Measurements from ENCODE around the gene GALNT7. TPM values are rescaled to one million over a fixed set of nuclear protein-coding genes. Genes with fewer than 3 reads are reported as not detected.

Gene GALNT7
- total RNA-seq, 1 experiment from 2014 or later, result 13.8 TPM

DNA sequence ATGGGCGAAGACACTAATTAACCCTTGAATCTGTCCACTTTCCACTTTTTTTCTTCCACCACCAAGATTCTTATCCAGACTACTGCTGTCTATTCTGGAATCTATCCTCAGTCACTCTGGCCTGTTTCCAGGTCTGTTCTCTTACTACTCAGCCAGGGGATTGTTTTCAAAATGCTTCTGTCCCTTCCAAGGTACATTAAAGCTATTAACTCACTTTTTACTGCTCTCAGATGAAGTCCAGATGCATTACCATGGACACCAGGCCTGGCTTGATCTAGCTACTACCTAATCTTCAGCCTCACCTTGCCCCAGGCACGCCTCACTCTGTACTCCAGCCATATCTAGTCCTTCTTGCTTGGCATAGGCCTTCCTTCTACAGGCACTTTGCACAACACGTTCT lies 66.4 kb downstream of the GALNT7 start:
- Histone ChIP-seq H3K79me2 (ENCODE audit: low read length) (0 out of 2 replicates have a peak, but pooled peaks cover 3% of the 10 kb centered on the region), H3K36me3 (ENCODE audit: low read depth, low read length) (no peaks in the 10 kb centered on the region), H3K9me2 (replicated peaks; ENCODE audit: low read length) (no peaks in the 10 kb centered on the region), H3F3A (ENCODE audit: low read length, unreplicated experiment) (no peaks in the 10 kb centered on the region), H3K9ac (ENCODE audit: low read length) (no peak overlapping the region), H2AFZ (ENCODE audit: low read length) (no peak overlapping the region), H3K4me1 (ENCODE audit: insufficient read depth, low read length) (peaks cover 13% of the 10 kb centered on the region; the same call in 1 of the 2 replicates), H3K27me3 (ENCODE audit: low read length) (no peaks in the 10 kb centered on the region), H3K27ac (ENCODE audit: low read length) (no peak overlapping the region), H4K20me1 (ENCODE audit: low read length) (no peaks in the 10 kb centered on the region), H3K4me3 (ENCODE audit: low read length) (no peak overlapping the region), H3K4me2 (ENCODE audit: low read length) (no peak overlapping the region), H3K9me3 (ENCODE audit: low read length) (no peaks in the 10 kb centered on the region)
- no peak for ATAC-seq
- DNase-seq, result no peak
- CTCF ChIA-PET, result no interaction called here
- no TSS peak for BruUV-seq (replicated peaks)
- intact Hi-C loops (cut with micrococcal nuclease), result no loop called here
- no peak for TF ChIP-seq EZH2 (IDR thresholded peaks at IDR 0.05; ENCODE audit: low read length, unreplicated experiment)
- TF ChIP-seq EZH2phosphoT487 (IDR thresholded peaks at IDR 0.05; ENCODE audit: borderline replicate concordance, low read length), result no peak
- TF ChIP-seq, protein P1, sequence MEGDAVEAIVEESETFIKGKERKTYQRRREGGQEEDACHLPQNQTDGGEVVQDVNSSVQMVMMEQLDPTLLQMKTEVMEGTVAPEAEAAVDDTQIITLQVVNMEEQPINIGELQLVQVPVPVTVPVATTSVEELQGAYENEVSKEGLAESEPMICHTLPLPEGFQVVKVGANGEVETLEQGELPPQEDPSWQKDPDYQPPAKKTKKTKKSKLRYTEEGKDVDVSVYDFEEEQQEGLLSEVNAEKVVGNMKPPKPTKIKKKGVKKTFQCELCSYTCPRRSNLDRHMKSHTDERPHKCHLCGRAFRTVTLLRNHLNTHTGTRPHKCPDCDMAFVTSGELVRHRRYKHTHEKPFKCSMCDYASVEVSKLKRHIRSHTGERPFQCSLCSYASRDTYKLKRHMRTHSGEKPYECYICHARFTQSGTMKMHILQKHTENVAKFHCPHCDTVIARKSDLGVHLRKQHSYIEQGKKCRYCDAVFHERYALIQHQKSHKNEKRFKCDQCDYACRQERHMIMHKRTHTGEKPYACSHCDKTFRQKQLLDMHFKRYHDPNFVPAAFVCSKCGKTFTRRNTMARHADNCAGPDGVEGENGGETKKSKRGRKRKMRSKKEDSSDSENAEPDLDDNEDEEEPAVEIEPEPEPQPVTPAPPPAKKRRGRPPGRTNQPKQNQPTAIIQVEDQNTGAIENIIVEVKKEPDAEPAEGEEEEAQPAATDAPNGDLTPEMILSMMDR (conservative IDR thresholded peaks at IDR 0.05; ENCODE audit: low read depth, low read length), result no peak
- POLR2A ChIA-PET (ENCODE audit: unreplicated experiment), result no interaction called here

DNA sequence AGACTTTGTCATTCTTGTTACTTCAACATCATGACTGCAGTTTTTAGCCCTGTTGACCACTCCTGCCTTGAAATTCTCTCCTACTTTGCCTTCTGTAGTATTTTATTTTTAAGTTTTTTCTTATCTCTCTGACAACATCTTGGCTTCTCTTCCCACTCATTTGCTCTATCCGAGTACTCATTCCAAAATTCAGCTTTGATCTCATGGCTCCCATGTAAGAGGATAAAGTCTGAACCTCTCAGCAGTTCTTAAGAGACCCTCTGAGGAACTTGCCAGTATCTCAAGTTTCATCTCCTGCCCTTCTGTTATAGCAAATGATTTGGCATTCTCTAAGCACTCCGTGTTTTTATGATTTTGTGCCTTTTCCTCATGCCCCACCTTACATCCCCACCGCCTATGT lies 67.7 kb downstream of the GALNT7 start:
- Histone ChIP-seq H3K27me3 (ENCODE audit: low read length) (no peaks in the 10 kb centered on the region), H3K27ac (ENCODE audit: low read length) (no peak overlapping the region), H3K4me3 (ENCODE audit: low read length) (no peak overlapping the region), H3K4me1 (ENCODE audit: insufficient read depth, low read length) (peaks cover 13% of the 10 kb centered on the region; the same call in 1 of the 2 replicates), H3K36me3 (ENCODE audit: low read depth, low read length) (no peaks in the 10 kb centered on the region), H2AFZ (ENCODE audit: low read length) (no peak overlapping the region), H3K9me3 (ENCODE audit: low read length) (no peaks in the 10 kb centered on the region), H4K20me1 (ENCODE audit: low read length) (no peaks in the 10 kb centered on the region), H3K9ac (ENCODE audit: low read length) (no peak overlapping the region), H3K79me2 (ENCODE audit: low read length) (0 out of 2 replicates have a peak, but pooled peaks cover 3% of the 10 kb centered on the region), H3K4me2 (ENCODE audit: low read length) (no peak overlapping the region), H3F3A (ENCODE audit: low read length, unreplicated experiment) (no peaks in the 10 kb centered on the region), H3K9me2 (replicated peaks; ENCODE audit: low read length) (no peaks in the 10 kb centered on the region)
- ATAC-seq (no peak), DNase-seq (no peak)
- ChIA-PET POLR2A (ENCODE audit: unreplicated experiment) (no interaction called here), CTCF (no interaction called here)
- no TSS peak for BruUV-seq (replicated peaks)
- TF ChIP-seq, protein P1 (conservative IDR thresholded peaks at IDR 0.05; ENCODE audit: low read depth, low read length), result no peak
- no peak for TF ChIP-seq EZH2 (IDR thresholded peaks at IDR 0.05; ENCODE audit: low read length, unreplicated experiment)
- intact Hi-C loops (cut with micrococcal nuclease), result no loop called here

DNA sequence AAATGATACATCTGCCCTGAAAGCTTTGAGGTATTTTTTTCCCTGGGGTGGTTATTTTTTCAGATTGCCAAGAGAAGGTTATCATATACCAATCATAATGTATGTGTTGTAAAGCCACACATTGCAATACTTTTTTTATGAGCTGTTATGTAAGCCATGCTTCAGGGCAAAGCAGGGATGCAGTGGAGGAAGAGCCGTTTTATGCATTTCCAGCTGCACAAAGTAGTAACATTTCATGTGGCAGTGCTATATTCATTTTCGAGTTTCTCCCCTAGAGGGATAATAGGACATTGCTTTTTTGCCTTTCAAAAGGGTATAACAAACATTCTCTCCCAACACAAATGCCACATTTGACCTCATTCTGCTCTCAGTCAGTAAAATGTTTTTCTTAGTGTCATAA lies 68.5 kb downstream of the GALNT7 start:
- no peak overlapping the region for H3K9ac ChIP-seq (ENCODE audit: low read length)
- no peaks in the 10 kb centered on the region for H3K36me3 ChIP-seq (ENCODE audit: low read depth, low read length)
- H3K27me3 ChIP-seq (ENCODE audit: low read length), result no peaks in the 10 kb centered on the region
- intact Hi-C loops (cut with micrococcal nuclease), result no loop called here
- POLR2A ChIA-PET (ENCODE audit: unreplicated experiment), result no interaction called here
- DNase-seq, result peak; percentile 48
- H3F3A ChIP-seq (ENCODE audit: low read length, unreplicated experiment), result no peaks in the 10 kb centered on the region
- 0 out of 2 replicates have a peak, but pooled peaks cover 3% of the 10 kb centered on the region for H3K79me2 ChIP-seq (ENCODE audit: low read length)
- H3K4me3 ChIP-seq (ENCODE audit: low read length), result no peak overlapping the region
- ATAC-seq, result peak; percentile 35
- peak overlapping the region; percentile 40; the same call in 1 of the 2 replicates for H3K4me2 ChIP-seq (ENCODE audit: low read length)
- TF ChIP-seq EZH2 (IDR thresholded peaks at IDR 0.05; ENCODE audit: low read length, unreplicated experiment), result no peak
- TF ChIP-seq, protein P1 (conservative IDR thresholded peaks at IDR 0.05; ENCODE audit: low read depth, low read length), result no peak
- TF ChIP-seq EZH2phosphoT487 (IDR thresholded peaks at IDR 0.05; ENCODE audit: borderline replicate concordance, low read length), result no peak
- CTCF ChIA-PET, result interaction anchor here (0.9 kb wide), 2 partner anchors 24 to 223 kb away, joined by 3 to 15 read pairs; no protein-coding TSS in a partner anchor
- no peak overlapping the region for H3K27ac ChIP-seq (ENCODE audit: low read length)
- no peaks in the 10 kb centered on the region for H3K9me3 ChIP-seq (ENCODE audit: low read length)
- H3K4me1 ChIP-seq (ENCODE audit: insufficient read depth, low read length), result peaks cover 13% of the 10 kb centered on the region; the same call in 1 of the 2 replicates
- no TSS peak for BruUV-seq (replicated peaks)
- no peak overlapping the region for H2AFZ ChIP-seq (ENCODE audit: low read length)
- no peaks in the 10 kb centered on the region for H4K20me1 ChIP-seq (ENCODE audit: low read length)
- H3K9me2 ChIP-seq (replicated peaks; ENCODE audit: low read length), result no peaks in the 10 kb centered on the region

All from PC-3 (cell line).